A673 (cell line): Measurements from ENCODE around the gene TJP2. TPM values are rescaled to one million over a fixed set of nuclear protein-coding genes. Genes with fewer than 3 reads are reported as not detected.

Experiments used
- BruUV-seq: library from RNA; stranded (reverse); fragments of 400-500 nt; replicated peaks from 2 replicates; lab custom pipeline; 2021; lab: Mats Ljungman, UMichigan
- CTCF ChIA-PET: fragments of 300-600 bp; sonication (Branson Sonifier 250); formaldehyde crosslinking; loops from one replicate; lab custom pipeline; 2022; ENCODE audit warnings: antibody characterized with exemption; lab: Charles Lee
- POLR2A ChIA-PET: fragments of 300-600 bp; sonication (Branson Sonifier 250); formaldehyde crosslinking; loops from one replicate; lab custom pipeline; 2022; ENCODE audit warnings: antibody characterized with exemption; ENCODE audit not compliant: low non-redundant PET; lab: Charles Lee
- DNase-seq: peaks from one replicate; pipeline ENCODE4 v3.0.0-alpha.2; 2015; ENCODE audit warnings: low spot score
- H3K27ac ChIP-seq: fragments of 200-600 bp; sonication (generic); 2 replicates; pipeline ENCODE4 v1.5.1; 2016; ENCODE audit warnings: mixed run types, low read depth, mild to moderate bottlenecking, mixed read lengths, antibody characterized with exemption, low read length; ENCODE audit not compliant: poor library complexity, severe bottlenecking
- H3K27me3 ChIP-seq: fragments of 200-600 bp; sonication (generic); replicated peaks from 2 replicates; pipeline ENCODE4 v1.6.1; 2017; ENCODE audit warnings: mixed run types, low read depth, mild to moderate bottlenecking, mixed read lengths, antibody characterized with exemption, low read length; ENCODE audit not compliant: insufficient read depth, poor library complexity
- H3K36me3 ChIP-seq: fragments of 200-600 bp; sonication (generic); 2 replicates; pipeline ENCODE4 v1.6.1; 2016; ENCODE audit warnings: mixed run types, mild to moderate bottlenecking, mixed read lengths, antibody characterized with exemption, low read length; ENCODE audit not compliant: insufficient read depth, poor library complexity, severe bottlenecking
- H3K4me1 ChIP-seq: fragments of 200-600 bp; sonication (generic); 2 replicates; pipeline ENCODE4 v1.6.1; 2017; ENCODE audit warnings: mixed run types, mild to moderate bottlenecking, mixed read lengths, antibody characterized with exemption, low read length; ENCODE audit not compliant: insufficient read depth, poor library complexity, severe bottlenecking
- H3K4me3 ChIP-seq: fragments of 200-600 bp; sonication (generic); 2 replicates; pipeline ENCODE4 v1.5.1; 2016; ENCODE audit warnings: low read depth, mixed run types, mild to moderate bottlenecking, mixed read lengths, low read length; ENCODE audit not compliant: poor library complexity, severe bottlenecking
- H3K9me3 ChIP-seq: fragments of 200-600 bp; sonication (generic); 2 replicates; pipeline ENCODE4 v1.6.1; 2016; ENCODE audit warnings: mixed run types, low read depth, mild to moderate bottlenecking, mixed read lengths, antibody characterized with exemption, low read length; ENCODE audit not compliant: poor library complexity, severe bottlenecking
- EZH2 ChIP-seq: fragments of 200-600 bp; sonication (generic); IDR thresholded peaks from 2 replicates; pipeline ENCODE4 v1.6.1; 2017; ENCODE audit warnings: borderline replicate concordance, low read depth, mild to moderate bottlenecking, mixed read lengths, antibody characterized with exemption, low read length; ENCODE audit not compliant: poor library complexity, severe bottlenecking
- intact Hi-C: fragments of 100-400 bp; cut with micrococcal nuclease; formaldehyde crosslinking; loops from one replicate; pipeline ENCODE4 v1.10.0; 2022; ENCODE audit not compliant: unreplicated experiment
- total RNA-seq: library from RNA; stranded (reverse); gene quantifications from 2 replicates; pipeline ENCODE4 v1.2.3, GENCODE V29; 2021
- TF ChIP-seq, protein P1 (sequence below): fragments of 300-800, 200-600 bp; sonication (generic); conservative IDR thresholded peaks from 2 replicates; pipeline ENCODE4 v1.5.1; 2017; ENCODE audit warnings: low read depth, mild to moderate bottlenecking, antibody characterized with exemption, low read length, moderate library complexity, mixed read lengths

TJP2 gene
- total RNA-seq, 1 experiment from 2014 or later, result 7.2 TPM

DNA sequence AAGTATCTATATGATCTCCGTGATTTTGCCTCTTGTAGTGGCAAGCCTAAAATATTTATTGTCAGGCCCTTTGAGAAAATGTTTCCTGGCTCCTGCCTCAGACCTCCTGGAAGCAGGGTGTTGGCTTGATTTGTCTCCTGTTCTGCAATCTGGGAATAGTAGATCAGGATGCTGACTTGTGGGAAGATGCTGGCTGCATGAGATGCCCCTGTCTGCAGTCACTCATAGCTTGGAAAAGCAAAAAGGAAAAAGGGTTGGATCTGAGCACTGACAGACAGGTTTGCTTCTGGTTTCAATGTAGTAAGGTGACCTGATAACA, 16.7 kb downstream of the TJP2 start:
- BruUV-seq, result no TSS peak
- DNase-seq, result no peak
- Histone ChIP-seq H3K4me3 (no peak overlapping the region), H3K9me3 (no peaks in the 10 kb centered on the region), H3K36me3 (no peaks in the 10 kb centered on the region), H3K4me1 (no peaks in the 10 kb centered on the region), H3K27me3 (no peaks in the 10 kb centered on the region), H3K27ac (no peak overlapping the region)
- POLR2A ChIA-PET, result no interaction called here
- CTCF ChIA-PET, result no interaction called here
- intact Hi-C loops, result loop anchor here (5.0 to 10.0 kb wide), 2 partner anchors 154 to 296 kb away; partner anchors contain the start of gene FXN
- TF ChIP-seq, protein P1, sequence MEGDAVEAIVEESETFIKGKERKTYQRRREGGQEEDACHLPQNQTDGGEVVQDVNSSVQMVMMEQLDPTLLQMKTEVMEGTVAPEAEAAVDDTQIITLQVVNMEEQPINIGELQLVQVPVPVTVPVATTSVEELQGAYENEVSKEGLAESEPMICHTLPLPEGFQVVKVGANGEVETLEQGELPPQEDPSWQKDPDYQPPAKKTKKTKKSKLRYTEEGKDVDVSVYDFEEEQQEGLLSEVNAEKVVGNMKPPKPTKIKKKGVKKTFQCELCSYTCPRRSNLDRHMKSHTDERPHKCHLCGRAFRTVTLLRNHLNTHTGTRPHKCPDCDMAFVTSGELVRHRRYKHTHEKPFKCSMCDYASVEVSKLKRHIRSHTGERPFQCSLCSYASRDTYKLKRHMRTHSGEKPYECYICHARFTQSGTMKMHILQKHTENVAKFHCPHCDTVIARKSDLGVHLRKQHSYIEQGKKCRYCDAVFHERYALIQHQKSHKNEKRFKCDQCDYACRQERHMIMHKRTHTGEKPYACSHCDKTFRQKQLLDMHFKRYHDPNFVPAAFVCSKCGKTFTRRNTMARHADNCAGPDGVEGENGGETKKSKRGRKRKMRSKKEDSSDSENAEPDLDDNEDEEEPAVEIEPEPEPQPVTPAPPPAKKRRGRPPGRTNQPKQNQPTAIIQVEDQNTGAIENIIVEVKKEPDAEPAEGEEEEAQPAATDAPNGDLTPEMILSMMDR, result no peak
- no peak for TF ChIP-seq EZH2

- Histone ChIP-seq H3K27ac (no peak overlapping the region), H3K36me3 (no peaks in the 10 kb centered on the region), H3K4me3 (no peak overlapping the region), H3K4me1 (no peaks in the 10 kb centered on the region), H3K9me3 (no peaks in the 10 kb centered on the region), H3K27me3 (no peaks in the 10 kb centered on the region)
- intact Hi-C loops, result loop anchor here (5.0 to 10.0 kb wide), 2 partner anchors 154 to 296 kb away; partner anchors contain the start of gene FXN
- DNase-seq, result no peak
- no peak for TF ChIP-seq EZH2
- TF ChIP-seq, protein P1, result no peak
- BruUV-seq, result no TSS peak
- ChIA-PET CTCF (no interaction called here), POLR2A (no interaction called here)
These were observed 17.2 kb downstream of the TJP2 start for GRCh38 chr9:69191231-69191630.

GRCh38 chr9:69192214-69192613, 18.1 kb downstream of the TJP2 start:
- CTCF ChIA-PET, result no interaction called here
- H3K4me1 ChIP-seq, result no peaks in the 10 kb centered on the region

More at GRCh38 chr9:69192214-69192613, 18.1 kb downstream of the TJP2 start:
- BruUV-seq, result no TSS peak
- TF ChIP-seq, protein P1, result no peak
- no peak for TF ChIP-seq EZH2
- POLR2A ChIA-PET, result no interaction called here
- Histone ChIP-seq H3K27me3 (no peaks in the 10 kb centered on the region), H3K36me3 (no peaks in the 10 kb centered on the region), H3K4me3 (no peak overlapping the region), H3K27ac (no peak overlapping the region), H3K9me3 (no peaks in the 10 kb centered on the region)
- intact Hi-C loops, result loop anchor here (5.0 to 10.0 kb wide), 2 partner anchors 155 to 297 kb away; partner anchors contain the start of gene FXN
- no peak for DNase-seq
